NCI-H128 (cell line): ENCODE data around the gene AFF2.

Experiments
- DNase-seq: peaks from one replicate; lab custom pipeline; 2025; ENCODE audit not compliant: unreplicated experiment; lab: John Stamatoyannopoulos, UW

AFF2 gene

DNA sequence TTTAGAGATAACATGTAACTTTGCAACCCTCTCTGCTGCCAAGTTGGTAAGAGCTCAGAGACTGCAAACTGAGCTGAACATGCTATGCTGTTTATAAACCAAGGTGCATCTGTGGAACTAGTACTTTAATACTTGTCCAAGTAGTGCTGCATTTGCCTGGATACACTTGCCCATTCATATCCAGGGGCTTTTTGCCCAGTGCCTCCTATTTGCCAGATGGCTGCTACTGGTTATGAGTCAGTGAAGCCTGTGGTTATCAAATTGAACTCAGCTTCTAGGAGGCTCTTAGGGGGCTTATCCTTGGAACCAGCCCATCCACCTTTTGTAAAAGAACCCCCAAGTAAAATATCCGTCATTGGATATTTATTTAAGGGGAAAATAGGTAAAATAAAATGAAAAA is 79.6 kb downstream of the AFF2 start:
- DNase-seq: no peak

DNA sequence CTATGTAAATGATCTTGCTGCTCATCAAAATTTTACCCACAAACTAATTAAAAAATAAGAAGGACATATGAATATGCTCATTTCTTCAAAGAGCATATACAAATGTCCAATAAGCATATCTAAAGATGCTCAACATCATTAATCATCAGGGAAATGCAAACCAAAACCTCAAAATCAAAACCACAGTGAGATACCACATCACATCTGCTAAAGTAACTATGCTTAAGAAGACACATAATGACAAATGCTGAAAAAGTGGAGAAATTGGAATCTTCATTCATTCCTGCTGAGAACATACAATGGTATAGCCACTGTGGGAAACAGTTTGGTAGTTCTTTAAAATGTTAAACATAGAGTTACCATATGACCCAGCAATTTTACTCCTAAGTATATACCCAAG is 81.9 kb downstream of the AFF2 start:
- no peak for DNase-seq

DNA sequence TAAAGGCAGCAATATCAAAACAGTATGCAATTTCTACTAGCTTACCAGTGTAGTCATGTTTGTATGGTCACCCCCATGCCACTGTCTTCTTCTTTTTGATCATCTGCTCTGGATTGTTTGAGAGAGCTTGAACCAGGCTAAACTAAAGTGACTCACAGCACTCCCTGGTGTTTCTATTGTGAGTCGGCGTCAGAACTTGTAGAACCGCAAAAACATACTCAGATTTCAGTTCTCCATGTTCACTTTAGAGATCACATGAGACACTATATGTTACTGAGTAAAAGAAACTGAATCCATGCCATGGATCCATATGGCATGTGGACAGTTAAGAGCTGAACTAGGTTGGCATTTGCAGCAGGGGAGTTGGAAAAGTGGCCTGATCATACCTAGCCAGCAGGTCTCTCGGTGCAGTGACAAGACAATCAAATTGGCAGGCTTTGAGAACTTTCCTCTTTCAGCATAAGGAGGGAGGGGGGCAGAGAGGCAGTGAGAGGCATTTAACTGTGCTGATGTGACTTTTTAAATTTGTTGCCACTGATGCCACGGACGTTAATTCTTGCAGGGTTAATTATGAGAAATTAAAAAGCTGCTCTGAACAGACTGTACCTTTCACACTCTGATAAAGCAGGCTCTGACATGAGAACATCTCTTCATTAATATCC is 88.4 kb downstream of the AFF2 start:
- no peak for DNase-seq

DNA sequence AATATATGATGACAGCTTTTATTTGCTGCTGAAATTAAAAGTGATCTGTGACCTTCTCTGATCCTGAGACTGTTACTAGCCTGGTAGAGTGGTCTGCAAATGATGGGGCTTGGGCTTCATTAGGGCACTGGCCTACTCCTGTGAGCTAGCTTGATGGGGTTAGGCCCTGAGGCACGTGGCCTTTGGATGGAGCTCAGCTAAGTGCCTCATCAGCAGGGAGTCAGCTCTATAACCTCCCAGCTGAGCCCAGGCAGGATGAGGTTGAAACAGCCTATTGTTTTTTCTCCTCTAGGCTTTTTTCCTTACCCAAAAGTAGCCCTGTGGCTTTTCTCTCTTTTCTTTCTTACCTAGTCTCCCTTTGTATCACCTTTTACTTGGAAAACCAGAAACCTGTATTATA is 92.2 kb downstream of the AFF2 start:
- DNase-seq: no peak

DNA sequence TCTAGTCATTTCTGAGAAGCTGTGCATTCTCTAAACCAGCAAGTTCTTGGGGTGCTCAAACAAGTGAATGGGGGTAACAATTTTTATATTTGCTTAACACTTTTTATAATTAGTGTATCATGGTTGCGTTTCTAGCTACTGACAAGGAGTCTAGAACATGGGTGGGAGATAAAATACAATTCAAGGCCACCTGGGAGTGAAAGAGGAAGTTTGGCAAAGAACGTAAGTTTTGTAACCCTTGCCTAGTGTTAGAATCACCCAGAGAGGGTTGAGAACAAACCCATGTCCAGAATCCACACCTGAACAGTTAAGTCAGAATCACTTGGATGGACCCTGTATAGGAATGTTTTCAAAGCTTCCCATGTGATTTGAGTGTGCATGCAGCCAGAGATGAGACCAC is 92.7 kb downstream of the AFF2 start:
- no peak for DNase-seq

DNA sequence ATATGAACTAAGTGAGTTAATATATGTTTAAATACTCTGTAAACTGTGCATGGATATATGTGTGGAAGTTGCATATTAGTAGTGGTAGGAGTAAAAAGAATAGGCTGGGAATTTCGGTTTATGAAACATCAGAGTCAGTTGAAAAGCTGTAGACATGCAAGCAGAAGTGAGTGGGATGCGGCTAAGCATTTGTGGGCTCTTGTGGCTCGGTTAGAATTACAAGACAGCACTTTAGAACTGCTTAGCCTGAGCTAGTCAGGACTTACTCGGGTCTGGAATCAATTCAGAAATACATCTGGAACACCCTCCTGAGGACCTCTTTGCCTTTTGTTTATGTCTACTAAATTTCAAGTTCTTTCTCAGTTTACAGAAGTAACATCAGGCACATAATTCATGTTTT is 93.6 kb downstream of the AFF2 start:
- DNase-seq: no peak

DNA sequence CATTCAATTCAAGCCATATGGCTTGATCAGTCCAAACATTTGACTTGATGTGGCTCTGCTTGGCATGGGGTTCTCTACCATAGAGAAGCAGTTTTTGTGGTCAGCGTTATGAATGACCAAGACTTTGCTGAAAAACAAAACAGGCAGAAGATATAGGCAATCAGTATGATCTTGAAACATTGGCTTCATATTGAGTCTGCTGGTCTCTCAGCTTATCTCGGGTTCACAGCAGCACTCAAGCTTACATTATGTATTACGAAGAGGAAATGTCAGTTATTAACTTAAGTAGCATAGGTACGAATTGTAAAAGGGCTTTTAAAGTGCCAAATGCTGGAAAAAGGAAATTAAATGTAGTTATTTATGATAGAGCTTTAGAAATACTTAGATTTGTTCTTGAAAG is 99.0 kb downstream of the AFF2 start:
- no peak for DNase-seq

DNA sequence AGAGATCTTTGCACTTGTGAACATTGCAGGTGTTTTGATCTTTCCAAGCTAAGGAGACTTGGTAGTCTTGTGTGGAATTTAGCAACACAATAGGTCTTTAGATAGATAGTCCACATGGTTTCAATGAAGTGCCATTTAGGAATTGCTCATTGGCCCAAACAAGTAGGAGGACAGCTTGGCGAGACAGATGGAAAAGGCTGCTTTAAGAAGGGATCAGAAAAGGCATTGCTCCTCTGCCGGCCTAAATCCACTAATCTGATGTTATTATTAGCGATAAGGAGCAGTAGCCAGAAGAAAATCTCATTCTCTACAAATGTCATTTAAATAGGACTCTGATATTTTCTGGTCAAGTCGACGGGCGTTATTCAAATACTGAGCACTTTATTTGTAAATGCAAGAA is 99.7 kb downstream of the AFF2 start:
- no peak for DNase-seq

DNA sequence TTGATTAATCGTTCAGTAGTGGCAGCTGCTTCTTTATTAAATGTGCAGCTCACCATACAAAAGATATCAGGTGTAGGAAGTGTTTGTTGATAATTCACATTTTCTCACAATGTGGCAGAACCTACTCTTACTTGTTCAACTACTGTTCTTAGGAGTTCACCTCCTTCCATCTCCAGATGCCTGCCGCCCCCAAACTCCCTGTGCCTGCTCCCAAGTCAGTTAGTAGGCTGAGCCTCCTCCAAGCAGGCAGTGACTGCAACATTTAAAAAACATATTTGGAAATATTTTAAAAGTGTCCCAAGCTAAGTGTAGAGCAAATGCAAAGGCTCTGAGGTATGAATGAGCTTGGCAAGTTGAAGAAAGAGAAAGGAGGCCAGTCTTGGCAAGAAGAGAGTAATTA is 100.2 kb downstream of the AFF2 start:
- no peak for DNase-seq

DNA sequence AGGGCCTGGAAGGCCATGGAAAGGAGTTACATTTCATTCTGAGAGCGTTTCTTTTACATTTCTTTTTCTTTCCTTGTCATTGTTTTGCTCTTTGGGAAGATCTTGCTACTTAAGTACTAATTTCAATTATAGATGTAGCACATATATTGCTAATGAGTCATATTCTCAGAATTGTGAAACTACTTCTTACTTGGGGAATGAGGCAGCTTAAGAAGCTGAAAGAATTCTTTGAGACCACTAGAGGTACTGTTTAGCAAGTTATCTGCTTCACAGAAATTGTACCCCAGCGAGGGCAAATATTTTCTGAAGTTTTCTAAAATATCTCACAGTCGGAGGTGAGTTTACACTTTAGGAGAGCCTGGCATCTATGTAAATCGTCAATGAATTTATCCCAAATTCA is 100.6 kb downstream of the AFF2 start:
- DNase-seq: no peak

DNA sequence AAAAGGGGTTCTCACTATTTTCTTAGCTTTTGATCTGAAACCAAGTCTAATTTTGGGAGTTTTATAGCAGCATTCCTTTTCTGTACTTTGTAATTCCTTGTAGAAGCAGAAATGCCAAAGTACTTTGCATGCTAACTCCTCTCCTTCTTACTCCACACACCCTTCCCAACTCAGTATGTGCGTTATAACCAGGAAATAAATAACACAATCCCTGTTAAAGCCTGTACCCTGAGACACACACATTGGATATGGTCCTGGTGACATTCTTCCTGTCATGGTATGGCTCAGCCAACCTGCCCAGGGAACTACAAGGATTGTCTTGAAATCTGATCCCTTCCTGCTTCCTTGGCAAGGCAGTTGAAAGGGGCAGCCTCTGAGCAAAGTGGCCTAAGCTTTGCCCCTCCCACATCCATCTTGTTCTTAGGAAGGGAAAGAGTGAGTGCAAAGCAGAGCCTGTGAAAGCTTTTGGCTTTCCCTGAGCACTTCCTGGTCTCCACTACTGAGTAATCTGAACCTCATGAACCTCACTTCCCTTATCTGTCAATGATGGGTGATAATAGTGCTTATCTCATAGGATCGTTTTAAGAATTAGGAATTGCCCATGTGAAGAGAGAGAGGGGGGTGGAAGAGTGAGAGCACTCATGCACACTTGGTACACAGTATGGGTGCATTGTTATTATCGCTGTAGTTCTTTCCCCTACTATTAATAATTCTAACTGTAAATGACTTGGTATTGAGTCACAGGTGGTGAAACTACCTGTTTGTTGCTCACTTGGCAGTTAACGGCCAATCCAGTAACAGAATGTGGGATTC is 109.3 kb downstream of the AFF2 start:
- no peak for DNase-seq

DNA sequence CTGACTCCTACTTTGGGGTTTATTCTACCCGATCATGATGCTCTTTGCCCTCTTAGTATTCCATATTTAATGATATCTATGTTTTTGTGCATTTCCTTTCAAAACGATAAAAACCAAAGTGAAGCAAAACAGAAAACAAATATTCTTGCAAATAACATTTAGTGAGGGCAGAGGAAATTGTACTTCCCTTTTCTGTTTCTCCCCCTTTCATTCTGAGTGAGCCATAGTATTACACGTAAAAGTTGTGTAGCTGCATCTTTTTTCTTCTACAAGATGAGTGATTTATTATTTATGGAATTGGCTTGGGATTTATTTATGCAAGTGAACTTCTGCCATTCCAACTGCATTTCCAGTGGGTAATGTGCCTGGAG is 109.9 kb downstream of the AFF2 start:
- no peak for DNase-seq

DNA sequence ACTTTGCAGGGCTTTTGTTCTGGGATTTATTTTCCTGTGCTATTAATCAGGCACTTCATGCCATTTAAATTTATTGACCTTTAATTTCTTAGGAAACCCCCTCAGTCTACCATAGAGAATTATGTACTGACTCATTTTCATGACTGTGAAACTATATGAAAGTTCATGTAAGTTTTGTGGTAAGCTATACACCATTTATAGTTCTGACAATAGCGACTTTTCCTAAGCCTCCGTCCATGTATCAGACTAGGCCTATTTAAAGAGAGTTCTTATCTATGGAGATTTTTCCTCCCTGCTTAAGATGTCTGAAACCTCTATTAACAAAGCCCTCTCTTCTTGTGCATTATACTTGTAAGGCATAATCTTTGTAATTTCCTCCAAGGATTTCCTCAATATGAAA is 111.6 kb downstream of the AFF2 start:
- no peak for DNase-seq

DNA sequence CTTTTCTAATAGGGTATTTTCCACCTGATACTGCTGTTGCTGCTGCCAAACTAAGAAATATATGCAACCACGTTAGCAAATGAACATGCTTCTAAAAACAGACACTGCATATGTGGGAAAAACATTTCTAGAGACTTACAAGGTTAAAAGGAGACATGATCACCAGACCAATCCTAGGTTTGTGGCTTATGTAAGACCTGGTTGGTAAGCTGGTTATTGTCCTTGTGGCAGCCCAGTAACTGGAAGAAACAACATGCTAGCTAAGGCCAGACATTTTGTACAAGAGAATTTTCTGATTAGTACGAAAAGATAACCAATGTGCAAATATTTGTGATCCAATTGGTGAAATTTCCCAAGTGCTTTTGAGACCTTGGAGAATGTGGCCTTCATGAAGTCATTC is 112.0 kb downstream of the AFF2 start:
- no peak for DNase-seq

DNA sequence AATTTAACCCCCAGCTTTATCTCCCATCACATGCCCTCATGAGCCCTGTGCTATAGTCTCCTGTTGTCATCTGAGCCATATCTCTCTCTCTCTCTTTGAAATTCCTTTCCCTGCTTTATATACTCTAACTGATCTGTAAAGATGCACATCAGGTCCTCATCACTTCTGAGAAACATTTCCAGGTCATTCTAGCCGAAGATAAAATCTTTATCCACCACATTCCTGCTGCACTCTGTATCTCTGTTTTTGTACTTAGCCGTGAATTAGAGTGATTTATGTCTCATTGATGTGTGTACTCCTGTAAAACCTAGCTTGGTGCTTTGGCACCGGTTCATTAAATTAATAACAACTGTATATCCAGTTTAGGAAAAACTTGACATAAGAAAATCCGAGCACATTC is 113.2 kb downstream of the AFF2 start:
- DNase-seq: no peak

DNA sequence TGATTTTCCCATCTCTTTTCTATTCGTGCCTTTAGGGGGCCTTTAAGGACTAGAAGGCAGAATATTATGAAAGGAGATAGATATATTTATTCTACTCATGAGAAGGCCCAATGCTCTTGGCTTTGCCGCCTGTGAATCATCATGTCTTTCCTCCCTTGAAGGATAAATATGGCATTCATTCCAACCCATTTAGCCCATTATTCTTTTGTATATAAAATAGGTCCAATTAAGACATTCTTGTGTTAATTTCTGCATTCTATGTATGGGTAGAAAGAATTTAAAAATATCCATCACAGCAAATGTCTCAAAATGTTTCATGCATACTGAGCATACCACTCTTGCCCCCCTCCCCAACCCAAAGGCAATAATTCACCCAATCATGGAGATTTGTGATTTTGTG is 115.1 kb downstream of the AFF2 start:
- DNase-seq: no peak

DNA sequence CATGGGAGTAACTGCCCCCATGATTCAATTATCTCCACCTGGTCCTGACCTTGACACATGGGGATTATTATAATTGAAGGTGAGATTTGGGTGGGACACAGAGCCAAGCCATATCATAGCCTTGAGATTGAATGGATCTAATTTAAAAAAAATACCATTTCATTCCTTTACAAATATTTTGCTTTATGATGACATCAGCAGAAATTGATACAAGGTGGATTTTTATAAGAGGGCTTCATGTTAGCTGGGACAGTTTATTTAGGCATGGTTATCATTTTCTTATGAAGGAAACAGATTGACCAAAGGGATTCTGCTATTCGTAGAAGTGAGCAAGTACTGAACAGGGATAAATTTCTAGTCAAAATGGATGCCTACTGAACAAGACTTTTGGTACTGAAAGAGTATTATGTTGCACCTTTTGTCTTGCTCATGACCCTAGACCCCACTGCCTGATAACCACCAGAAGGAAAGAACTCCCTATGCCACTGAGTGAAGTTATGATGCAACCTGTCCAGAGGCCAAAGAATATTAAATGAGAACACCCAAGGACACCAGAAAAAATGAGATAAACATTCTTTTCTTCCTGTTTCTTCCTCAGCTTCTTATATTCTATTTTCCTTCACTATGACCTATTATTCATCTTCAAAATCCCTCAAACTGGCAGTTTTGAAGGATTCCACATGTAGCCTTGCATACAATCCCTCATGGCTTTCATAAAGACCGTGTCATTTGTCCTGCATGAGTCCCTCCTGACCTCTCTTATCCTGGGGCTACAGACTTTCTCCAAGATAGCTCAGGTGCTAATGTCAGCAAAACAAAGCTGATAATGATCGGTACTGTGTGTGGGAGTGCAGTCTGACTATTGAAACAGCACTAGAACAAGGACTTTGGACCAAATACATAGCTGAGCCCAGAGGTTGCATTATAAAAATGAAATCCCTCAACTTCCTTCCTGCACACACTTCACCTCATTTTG is 118.3 kb downstream of the AFF2 start:
- no peak for DNase-seq

DNA sequence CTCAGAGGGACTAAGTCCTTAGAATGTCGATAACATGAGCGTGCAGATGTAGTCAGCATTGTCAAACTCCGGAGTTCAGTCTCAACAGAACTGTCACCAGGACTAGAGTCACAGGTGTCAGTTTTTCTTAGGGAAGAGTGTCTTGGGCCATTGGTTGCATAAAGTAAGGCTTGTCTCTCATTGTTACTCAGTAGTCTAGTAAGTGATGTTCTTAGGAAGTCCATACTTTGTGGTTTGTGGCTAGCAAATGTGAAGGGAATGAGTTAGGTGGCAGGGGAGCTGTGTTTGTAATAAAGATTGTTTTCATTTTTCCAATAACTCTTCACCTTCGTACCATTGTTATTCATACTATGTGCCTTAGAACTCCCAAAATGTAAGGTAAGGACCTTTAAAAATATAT is 119.6 kb downstream of the AFF2 start:
- no peak for DNase-seq

DNA sequence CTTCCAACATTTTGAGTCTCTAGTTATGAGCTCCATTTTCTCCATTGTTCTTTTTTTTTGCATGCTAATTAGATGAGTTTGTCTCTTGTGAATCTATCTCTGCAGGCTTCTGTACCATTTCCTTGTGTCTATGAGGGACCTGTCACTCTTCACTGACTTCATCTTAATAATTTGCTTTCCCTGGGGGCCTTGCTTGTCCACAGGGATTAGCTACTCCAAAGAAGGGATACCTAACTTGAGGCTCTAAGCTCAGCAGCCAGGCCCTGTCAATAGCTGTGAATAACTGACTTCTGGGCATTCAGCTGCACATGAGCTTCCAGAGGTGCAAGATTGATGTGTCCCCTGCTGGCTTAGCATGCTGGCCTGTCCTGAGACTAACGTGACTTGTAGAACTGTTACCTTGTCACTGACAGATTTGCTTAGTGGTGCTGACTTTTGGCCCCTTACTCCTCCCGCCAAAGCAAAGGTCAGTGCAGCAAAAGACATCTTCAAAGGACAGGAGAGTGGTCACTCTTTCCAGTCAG is 124.6 kb downstream of the AFF2 start:
- DNase-seq: no peak

DNA sequence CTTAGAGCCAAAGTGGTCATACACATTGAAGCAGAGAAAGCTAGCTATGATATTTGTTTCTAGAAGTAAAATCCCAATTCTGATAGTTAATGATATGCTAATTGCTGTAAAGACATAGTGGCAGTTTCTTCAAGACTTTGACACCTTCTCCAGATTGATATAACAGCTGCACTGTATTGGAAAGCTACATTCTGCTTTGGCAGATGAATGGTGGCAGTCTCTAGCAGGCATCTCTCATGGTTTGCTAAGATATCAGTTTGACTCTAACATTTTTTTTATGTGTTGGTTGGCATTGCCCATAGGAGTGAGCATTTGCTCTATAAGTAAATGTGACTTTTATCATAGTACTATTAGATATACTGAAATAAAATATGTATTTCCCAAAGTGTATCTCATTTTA is 128.2 kb downstream of the AFF2 start:
- DNase-seq: no peak

DNA sequence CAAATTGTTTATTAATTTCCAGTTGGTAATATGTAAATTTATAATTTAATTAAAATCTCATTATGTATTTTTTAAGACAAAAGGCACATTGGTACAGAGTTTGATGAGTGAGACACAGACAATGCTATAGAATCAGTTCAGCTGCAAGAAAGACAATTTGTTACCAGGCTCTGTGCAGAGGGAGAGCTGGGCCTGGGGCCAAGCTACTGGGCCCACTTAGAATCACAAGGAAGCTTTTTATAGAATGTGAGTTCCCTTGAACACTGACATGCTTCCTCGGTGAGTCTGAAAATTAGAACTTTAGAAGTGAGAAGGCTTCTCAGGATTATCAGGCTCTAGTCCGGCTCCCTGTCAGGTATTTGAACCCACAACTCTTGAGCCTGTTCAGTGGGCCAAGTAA is 129.0 kb downstream of the AFF2 start:
- no peak for DNase-seq

DNA sequence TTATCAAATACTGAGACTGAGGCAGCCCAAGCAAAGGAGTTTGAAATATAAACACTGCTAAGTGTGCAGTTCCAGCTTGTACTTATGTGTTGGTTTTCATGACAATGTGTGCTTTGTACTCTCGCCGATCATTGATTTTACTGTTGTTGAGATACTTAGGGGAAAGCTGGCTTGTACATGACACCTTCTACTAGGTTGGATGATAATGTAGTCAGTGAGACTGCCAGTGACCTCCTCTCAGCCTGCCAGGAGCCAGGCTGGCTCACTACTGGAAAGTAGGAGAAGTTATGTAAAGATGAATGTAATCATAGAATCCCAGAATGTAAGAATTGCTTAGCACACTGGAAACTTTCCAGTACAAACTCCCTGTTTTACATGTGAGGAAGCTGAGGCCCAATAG is 132.0 kb downstream of the AFF2 start:
- DNase-seq: no peak
